Measurements from ENCODE around the gene CBLL2. TPM values are rescaled to one million over a fixed set of nuclear protein-coding genes. Genes with fewer than 3 reads are reported as not detected.

The CBLL2 gene
- total RNA-seq (2013; cell fraction: nucleolus; rRNA removed): 0.25 and 0.76 TPM in 2 replicates
- total RNA-seq (2014; rRNA removed): 0.17 TPM in 1 of 2 replicates, not detected in the other
- not detected in 2 replicates for total RNA-seq (2014; rRNA removed; fragmentation: Illumina TruSeq; extraction: Trizol)
- not detected in 2 replicates for total RNA-seq (2021)
- polyA plus RNA-seq (2011; ENCODE audit: low read depth): not detected
- polyA plus RNA-seq (2011; rRNA removed): 0.12 and 0.14 TPM in 2 replicates
- not detected in 2 replicates for polyA plus RNA-seq (2011; cell fraction: cytosol; rRNA removed)
- 0.35 and 0.49 TPM in 2 replicates for polyA plus RNA-seq (2011; cell fraction: nucleus; rRNA removed)
- not detected in 2 replicates for polyA plus RNA-seq (2012)
- polyA plus RNA-seq (2014; fragmentation: Illumina TruSeq; extraction: Trizol): not detected in 2 replicates
- polyA plus RNA-seq (2014; fragmentation: Nextera tagmentation; extraction: Ambion mirVana): not detected
- polyA plus RNA-seq (2014; rRNA removed): not detected in 2 replicates
- not detected for polyA plus RNA-seq (2016; fragmentation: Nextera tagmentation; extraction: Ambion mirVana)
- 1.3 and 1.5 TPM in 2 replicates for polyA minus RNA-seq (2011; rRNA and poly(A)+ RNA removed)
- not detected in 2 replicates for polyA minus RNA-seq (2011; cell fraction: cytosol; rRNA and poly(A)+ RNA removed)
- polyA minus RNA-seq (2011; cell fraction: nucleus; rRNA and poly(A)+ RNA removed): 2.5 and 3.4 TPM in 2 replicates
- Bru-seq, nascent RNA: percentile 15 among the genes with signal in this experiment
- not detected for BruChase-seq, experiment 1, labeled RNA remaining after a 6-hour chase
- BruChase-seq, experiment 2, labeled RNA remaining after a 2-hour chase: percentile 16 among the genes with signal in this experiment
- long read RNA-seq, experiment 1: 0 reads
- long read RNA-seq, experiment 2: 0 reads

GRCh38 chrX:22272613-22273012 lies at the start of gene CBLL2:
Gene CBLL2 (plus strand): TSS chrX:22272913. CDS start chrX:22272992, 79 bp downstream.
- POLR2A ChIA-PET: no interaction called here
- Histone ChIP-seq H3K27ac (ENCODE audit: control insufficient read depth, insufficient read depth) (no peak within 1 kb of the TSS), H3K4me2 (ENCODE audit: control insufficient read depth, insufficient read depth) (no peak within 1 kb of the TSS), H4K20me1 (ENCODE audit: control insufficient read depth, insufficient read depth) (no peaks in the 10 kb centered on the region), H3K9ac (ENCODE audit: control insufficient read depth, insufficient read depth, low read length) (no peak within 1 kb of the TSS), H3K4me1 (ENCODE audit: control insufficient read depth, insufficient read depth, low read length) (no peaks in the 10 kb centered on the region), H3K27me3 (replicated peaks in 1 of 2; ENCODE audit: control insufficient read depth in 2 of 2, insufficient read depth in 2 of 2, low read length in 1 of 2) (no peaks in the 10 kb centered on the region), H3K36me3 (ENCODE audit: control insufficient read depth in 2 of 2, insufficient read depth in 2 of 2, low read length in 1 of 2) (no peaks in the 10 kb centered on the region), H3K4me3 (no peak within 1 kb of the TSS), H3K79me2 (ENCODE audit: control insufficient read depth, insufficient read depth, low read length) (no peaks in the 10 kb centered on the region), H2AFZ (ENCODE audit: control insufficient read depth, low read depth, low read length) (no peak within 1 kb of the TSS), H3K9me3 (replicated peaks; ENCODE audit: control insufficient read depth, insufficient read depth, low read length) (no peaks in the 10 kb centered on the region)
- intact Hi-C loops (cut with micrococcal nuclease; ENCODE audit: unreplicated experiment): no loop called here
- FAIRE-seq (no peak), ATAC-seq (no peak), DNase-seq (ENCODE audit: low read depth, low spot score) (no peak)
- BruUV-seq (replicated peaks): no TSS peak
- CTCF ChIA-PET: no interaction called here
- in situ Hi-C loops (cut with MboI): no loop called here
- SMC1A ChIA-PET (ENCODE audit: uncharacterized antibody, unreplicated experiment): no interaction called here
- WGBS (ENCODE audit: insufficient coverage, insufficient replicate concordance, low lambda C conversion rate, missing lambda C conversion rate): 43% methylated on average over 13 of the region's 13 CpGs
- RAD21 ChIA-PET (ENCODE audit: unreplicated experiment): no interaction called here
- no peak for TF ChIP-seq NR2C1 (IDR thresholded peaks at IDR 0.05)
- no peak for TF ChIP-seq MEF2B (IDR thresholded peaks at IDR 0.05; ENCODE audit: partially characterized antibody, poor library complexity, severe bottlenecking)
- TF ChIP-seq HDAC6 (IDR thresholded peaks at IDR 0.05; ENCODE audit: unreplicated experiment): no peak
- TF ChIP-seq ASH2L (IDR thresholded peaks at IDR 0.05; ENCODE audit: borderline replicate concordance, low read depth): no peak
- TF ChIP-seq HDAC2 (IDR thresholded peaks at IDR 0.05): no peak
- TF ChIP-seq TCF7 (IDR thresholded peaks at IDR 0.05; ENCODE audit: borderline replicate concordance): no peak
- TF ChIP-seq USF1 (IDR thresholded peaks at IDR 0.05; ENCODE audit: borderline replicate concordance, extremely low read length, insufficient read depth, low read depth, low read length): no peak
- TF ChIP-seq CUX1 (IDR thresholded peaks at IDR 0.05; ENCODE audit: insufficient replicate concordance, low read depth, low read length): no peak
- TF ChIP-seq SUPT20H (IDR thresholded peaks at IDR 0.05; ENCODE audit: borderline replicate concordance, control insufficient read depth, low read depth, low read length): no peak
- TF ChIP-seq SREBF1 (IDR thresholded peaks at IDR 0.05; ENCODE audit: low read length): no peak
- no peak for TF ChIP-seq CEBPZ (IDR thresholded peaks at IDR 0.05; ENCODE audit: low read depth, low read length)
- TF ChIP-seq NR2C2 (IDR thresholded peaks at IDR 0.05; ENCODE audit: borderline replicate concordance, control insufficient read depth, insufficient read length, low read depth): no peak

Measured in GM12878 (cell line).